Retinal pigment epithelial cell (primary cell): ENCODE results near the gene CHRNA1.

Experiments used
- DNase-seq: peaks from one replicate; pipeline ENCODE4 v3.0.0-alpha.2; 2010; ENCODE audit warnings: low read depth
- H3K4me3 ChIP-seq: 2 replicates; pipeline ENCODE4 v1.5.1; 2011; ENCODE audit warnings: mild to moderate bottlenecking, low read length, control low read depth, moderate library complexity
- TF ChIP-seq, protein P1 (sequence below): conservative IDR thresholded peaks from 2 replicates; pipeline ENCODE4 v1.5.1; 2011; ENCODE audit warnings: low read depth, low read length, control low read depth, inconsistent platforms

CHRNA1 gene

DNA sequence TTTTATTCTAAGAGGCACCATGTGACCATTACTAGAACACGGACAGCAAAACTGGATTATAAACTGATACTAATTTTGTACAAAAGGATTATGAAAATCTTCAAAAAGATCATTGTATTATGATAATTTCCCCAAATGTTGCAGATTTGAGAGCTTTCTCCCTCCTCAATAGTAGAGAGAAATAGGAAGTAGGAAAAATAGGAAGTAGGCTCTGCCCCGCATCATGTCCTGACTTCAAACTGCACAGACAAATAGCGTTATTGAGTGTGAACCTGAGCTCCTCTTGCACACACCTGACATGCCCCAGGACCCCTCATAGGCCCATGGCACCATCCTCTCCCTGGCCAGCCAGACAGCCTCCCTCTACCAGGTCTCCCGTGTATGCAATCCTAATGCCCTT is 25.4 kb downstream of the CHRNA1 start:
- no peak for DNase-seq
- TF ChIP-seq, protein P1, sequence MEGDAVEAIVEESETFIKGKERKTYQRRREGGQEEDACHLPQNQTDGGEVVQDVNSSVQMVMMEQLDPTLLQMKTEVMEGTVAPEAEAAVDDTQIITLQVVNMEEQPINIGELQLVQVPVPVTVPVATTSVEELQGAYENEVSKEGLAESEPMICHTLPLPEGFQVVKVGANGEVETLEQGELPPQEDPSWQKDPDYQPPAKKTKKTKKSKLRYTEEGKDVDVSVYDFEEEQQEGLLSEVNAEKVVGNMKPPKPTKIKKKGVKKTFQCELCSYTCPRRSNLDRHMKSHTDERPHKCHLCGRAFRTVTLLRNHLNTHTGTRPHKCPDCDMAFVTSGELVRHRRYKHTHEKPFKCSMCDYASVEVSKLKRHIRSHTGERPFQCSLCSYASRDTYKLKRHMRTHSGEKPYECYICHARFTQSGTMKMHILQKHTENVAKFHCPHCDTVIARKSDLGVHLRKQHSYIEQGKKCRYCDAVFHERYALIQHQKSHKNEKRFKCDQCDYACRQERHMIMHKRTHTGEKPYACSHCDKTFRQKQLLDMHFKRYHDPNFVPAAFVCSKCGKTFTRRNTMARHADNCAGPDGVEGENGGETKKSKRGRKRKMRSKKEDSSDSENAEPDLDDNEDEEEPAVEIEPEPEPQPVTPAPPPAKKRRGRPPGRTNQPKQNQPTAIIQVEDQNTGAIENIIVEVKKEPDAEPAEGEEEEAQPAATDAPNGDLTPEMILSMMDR, result no peak
- H3K4me3 ChIP-seq, result no peak overlapping the region

DNA sequence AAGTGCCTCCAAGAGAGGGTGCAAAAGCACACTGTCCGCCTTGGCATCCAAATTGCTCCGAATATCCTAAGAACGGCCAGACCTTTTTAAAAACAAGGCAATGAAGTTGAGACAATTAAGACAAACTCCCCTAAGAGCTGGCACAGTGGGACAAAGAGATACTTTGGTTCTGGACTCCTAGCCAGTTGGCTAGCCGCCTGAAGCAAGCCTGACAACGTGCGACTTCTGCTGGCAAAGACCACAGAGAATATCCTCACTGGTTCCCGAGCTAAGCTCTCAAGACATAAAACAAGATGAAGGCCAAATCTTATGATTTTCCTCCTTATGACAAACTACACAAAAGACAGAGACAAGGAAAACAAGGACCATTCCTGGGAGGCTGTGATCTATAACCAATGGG is 32.7 kb downstream of the CHRNA1 start:
- no peak for DNase-seq
- TF ChIP-seq, protein P1, result no peak
- no peak overlapping the region for H3K4me3 ChIP-seq

DNA sequence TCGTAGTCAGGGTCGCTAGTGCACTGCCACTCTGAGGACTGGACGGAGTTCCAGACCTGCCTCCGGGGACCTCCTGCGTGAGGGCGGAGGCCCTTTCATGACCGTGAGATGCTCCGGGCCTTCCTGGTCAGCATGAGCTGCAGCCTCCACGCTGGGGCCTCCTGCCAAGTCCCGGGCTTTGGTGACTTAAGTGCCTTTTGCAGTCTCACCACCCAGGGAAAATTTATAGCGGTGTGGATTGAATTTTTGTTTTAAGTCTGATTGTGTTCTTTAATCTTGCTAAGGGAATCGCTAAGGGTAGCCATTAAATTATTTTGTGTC is 33.6 kb downstream of the CHRNA1 start:
- no peak overlapping the region for H3K4me3 ChIP-seq
- TF ChIP-seq, protein P1, result no peak
- no peak for DNase-seq

DNA sequence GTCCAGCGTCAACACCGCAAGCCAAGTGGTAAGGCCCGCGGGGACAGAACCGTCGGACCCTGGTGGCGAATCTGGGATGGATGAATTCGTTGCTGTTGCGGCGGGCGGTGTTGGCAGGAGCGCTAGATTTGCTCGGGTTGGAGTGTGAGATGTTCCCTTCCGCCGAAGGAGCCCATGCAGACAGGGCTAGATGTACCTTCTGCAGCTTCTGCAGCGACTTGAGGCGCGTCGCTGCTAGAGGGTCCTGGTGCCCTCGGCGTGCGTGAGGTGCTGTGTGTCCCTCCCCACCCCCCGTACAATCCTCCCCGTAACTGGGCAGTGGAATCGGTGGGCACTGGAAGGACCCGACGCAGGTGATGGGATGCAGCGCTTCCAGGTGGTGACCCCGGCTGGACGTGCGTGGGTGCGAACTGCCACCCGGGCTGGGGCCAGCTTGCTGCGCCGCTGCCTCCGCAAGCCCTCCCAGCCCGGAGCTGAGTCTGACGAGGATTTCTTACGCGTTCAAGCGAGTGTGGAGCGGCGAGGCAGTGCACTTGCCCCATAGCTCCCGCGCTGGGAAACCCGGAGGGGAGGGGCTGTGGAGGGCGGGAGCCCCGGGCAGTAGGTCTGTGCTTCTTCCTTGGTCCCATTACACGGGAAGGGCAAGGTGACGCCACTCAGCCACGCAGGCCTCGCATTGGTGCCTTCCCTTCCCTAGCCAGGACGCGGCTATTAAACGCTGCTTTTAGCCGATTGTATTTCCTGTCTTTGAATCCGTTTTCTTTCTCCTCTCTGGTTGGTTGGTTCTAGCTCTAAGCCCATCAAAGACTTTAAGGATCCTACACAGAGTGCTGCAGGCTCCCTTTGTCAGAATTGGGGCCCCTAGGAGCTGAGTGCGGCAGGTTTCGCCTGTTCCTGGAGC is 34.2 kb downstream of the CHRNA1 start:
- TF ChIP-seq, protein P1, result no peak
- DNase-seq, result no peak
- peak overlapping the region; percentile 46 for H3K4me3 ChIP-seq

DNA sequence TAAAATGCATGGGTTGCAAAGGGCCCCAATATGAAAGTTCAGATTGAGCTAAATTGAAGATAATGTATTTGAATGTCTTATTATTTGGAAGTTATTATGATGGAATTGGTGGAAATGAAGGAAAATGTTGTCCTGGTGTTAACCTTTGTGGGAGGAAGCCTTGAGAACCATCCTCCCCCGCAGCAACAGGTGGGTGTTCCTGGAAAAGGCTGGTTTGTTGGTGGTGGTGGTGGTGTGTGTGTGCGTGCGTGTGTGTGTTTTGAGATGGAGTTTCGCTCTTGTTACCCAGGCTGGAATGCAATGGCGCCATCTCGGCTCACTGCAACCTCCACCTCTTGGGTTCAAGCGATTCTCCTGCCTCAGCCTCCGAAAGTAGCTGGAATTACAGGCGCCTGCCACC is 36.2 kb downstream of the CHRNA1 start:
- TF ChIP-seq, protein P1, result no peak
- H3K4me3 ChIP-seq, result no peak overlapping the region
- no peak for DNase-seq

DNA sequence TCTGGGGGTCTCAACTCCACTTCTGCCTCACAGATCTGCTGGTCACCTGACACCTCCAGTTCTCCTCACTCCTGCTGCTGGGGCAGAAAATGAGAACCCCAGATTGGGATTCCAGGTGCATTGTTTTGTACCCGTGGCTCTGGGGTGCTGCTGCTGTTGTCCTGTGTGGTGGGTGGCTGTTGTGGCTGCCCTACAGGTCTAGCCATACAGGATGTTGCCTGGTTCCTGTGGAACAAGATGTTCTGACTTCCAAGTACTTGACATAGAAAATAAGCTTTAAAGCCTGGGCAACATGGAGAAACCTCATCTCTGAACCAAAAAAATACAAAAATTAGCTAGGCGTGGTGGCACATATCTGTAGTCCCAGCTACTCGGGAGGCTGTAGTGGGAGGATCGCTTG is 38.1 kb downstream of the CHRNA1 start:
- TF ChIP-seq, protein P1, result no peak
- no peak overlapping the region for H3K4me3 ChIP-seq
- no peak for DNase-seq

DNA sequence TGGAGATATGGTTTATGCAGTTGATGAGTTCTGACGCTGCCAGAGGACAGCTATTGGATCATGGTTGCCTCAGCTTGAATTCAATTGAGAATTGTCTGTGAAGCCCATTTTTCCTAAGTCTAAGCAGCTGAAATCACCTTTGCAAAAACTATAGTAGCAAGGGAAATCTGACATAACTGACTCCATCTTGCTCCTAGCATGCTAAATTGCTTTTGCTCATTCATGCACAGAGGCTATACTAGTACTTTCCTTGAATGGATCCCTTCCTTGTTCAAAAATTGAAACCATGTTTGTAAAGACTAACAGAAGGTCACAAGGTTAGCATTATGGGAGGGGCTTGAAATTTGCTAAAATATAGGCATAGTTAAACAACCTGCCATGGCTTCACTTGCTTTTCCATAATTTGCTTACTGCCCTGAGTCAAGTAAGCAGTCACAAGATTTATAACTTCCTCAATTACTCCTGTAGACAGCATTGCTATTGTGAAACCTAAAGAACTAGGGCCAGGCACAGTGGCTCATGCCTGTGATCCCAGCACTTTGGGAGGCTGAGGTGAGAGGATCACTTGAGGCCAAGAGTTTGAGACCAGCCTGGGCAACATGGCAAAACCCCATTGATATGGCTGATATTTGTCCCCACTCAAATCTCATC is 41.2 kb downstream of the CHRNA1 start:
- no peak overlapping the region for H3K4me3 ChIP-seq
- DNase-seq, result no peak
- TF ChIP-seq, protein P1, result no peak
